Coronary artery (tissue), 2 donors: ENCODE data around the gene ESYT3.

Source experiments
- DNase-seq: peaks from one replicate; pipeline ENCODE4 v3.0.0-alpha.2; 2017; ENCODE audit warnings: low spot score
- H3K27ac ChIP-seq, 2 donors: fragments of 200-600 bp; sonication (generic); one replicate each; pipeline ENCODE4 v1.5.1; 2016 to 2019
- H3K4me3 ChIP-seq: fragments of 200-600 bp; sonication (generic); 2 replicates; pipeline ENCODE4 v1.5.1; 2016; ENCODE audit warnings: mild to moderate bottlenecking, moderate library complexity
- CTCF ChIP-seq: fragments of 200-600 bp; sonication (generic); IDR thresholded peaks from one replicate; pipeline ENCODE4 v1.5.1; 2019; ENCODE audit warnings: antibody characterized with exemption

ESYT3 gene

GRCh38 chr3:138434276-138434874 is at the start of gene ESYT3:
TSS of gene ESYT3 (plus strand) at chr3:138434616. CDS start at chr3:138434799, 183 bp downstream.
- TF ChIP-seq CTCF, result no peak
- peak; percentile 81 for DNase-seq

GRCh38 chr3:138384976-138385375 is 49.4 kb upstream of the ESYT3 start:
- TF ChIP-seq CTCF, result no peak
- H3K27ac ChIP-seq, result peak overlapping the region in 1 of 2 donors; percentile 31

More at GRCh38 chr3:138434276-138434874, at the start of gene ESYT3:
- peak within 1 kb of the TSS; percentile 74 for H3K4me3 ChIP-seq
- H3K27ac ChIP-seq, result no peak within 1 kb of the TSS

GRCh38 chr3:138389144-138389601 is 45.2 kb upstream of the ESYT3 start:
- Histone ChIP-seq H3K4me3 (peak overlapping the region; percentile 22), H3K27ac (peak overlapping the region; percentile 55 to 83)
- DNase-seq, result no peak
- TF ChIP-seq CTCF, result no peak

More at GRCh38 chr3:138384976-138385375, 49.4 kb upstream of the ESYT3 start:
- H3K4me3 ChIP-seq, result no peak overlapping the region
- DNase-seq, result no peak

- DNase-seq, result peak; percentile 74
- peak overlapping the region; percentile 55 to 83 for H3K27ac ChIP-seq
- TF ChIP-seq CTCF, result no peak
- peak overlapping the region; percentile 22 for H3K4me3 ChIP-seq
These were observed 44.4 kb upstream of the ESYT3 start for GRCh38 chr3:138389841-138390581.

GRCh38 chr3:138390582-138390932 is 43.9 kb upstream of the ESYT3 start:
- H3K27ac ChIP-seq, result peak overlapping the region; percentile 55 to 83
- DNase-seq, result no peak
- H3K4me3 ChIP-seq, result peak overlapping the region; percentile 22
- TF ChIP-seq CTCF, result no peak

- TF ChIP-seq CTCF, result no peak
- Histone ChIP-seq H3K27ac (no peak overlapping the region), H3K4me3 (no peak overlapping the region)
- DNase-seq, result peak; percentile 54
These were observed 40.3 kb upstream of the ESYT3 start for GRCh38 chr3:138394156-138394555.

- no peak for DNase-seq
- TF ChIP-seq CTCF, result no peak
- H3K4me3 ChIP-seq, result no peak overlapping the region
- H3K27ac ChIP-seq, result no peak overlapping the region
These were observed 39.7 kb upstream of the ESYT3 start for GRCh38 chr3:138394686-138395085.
